ENCODE measurements around the gene ZAP70.

DNA sequence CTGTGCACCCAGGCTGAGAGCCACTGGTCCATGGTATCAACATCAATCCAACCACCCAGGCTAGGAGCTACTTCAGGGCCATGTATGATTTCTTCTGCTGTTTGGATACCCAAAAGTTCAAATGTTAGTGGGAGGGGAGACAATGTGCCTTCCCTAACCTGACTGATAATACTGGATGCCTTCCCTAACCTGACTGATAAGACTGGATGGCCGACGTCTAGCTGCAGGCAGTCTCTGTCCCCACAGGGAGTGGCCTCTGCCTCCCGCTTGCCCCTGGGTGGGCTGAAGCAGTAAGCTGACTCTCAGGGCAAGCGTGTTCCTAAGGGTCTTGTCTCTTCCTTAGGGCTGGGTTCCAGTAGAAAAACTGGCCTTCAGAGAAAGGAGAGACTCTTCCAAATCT is 65.8 kb downstream of the ZAP70 start:
- TF ChIP-seq, protein P1, sequence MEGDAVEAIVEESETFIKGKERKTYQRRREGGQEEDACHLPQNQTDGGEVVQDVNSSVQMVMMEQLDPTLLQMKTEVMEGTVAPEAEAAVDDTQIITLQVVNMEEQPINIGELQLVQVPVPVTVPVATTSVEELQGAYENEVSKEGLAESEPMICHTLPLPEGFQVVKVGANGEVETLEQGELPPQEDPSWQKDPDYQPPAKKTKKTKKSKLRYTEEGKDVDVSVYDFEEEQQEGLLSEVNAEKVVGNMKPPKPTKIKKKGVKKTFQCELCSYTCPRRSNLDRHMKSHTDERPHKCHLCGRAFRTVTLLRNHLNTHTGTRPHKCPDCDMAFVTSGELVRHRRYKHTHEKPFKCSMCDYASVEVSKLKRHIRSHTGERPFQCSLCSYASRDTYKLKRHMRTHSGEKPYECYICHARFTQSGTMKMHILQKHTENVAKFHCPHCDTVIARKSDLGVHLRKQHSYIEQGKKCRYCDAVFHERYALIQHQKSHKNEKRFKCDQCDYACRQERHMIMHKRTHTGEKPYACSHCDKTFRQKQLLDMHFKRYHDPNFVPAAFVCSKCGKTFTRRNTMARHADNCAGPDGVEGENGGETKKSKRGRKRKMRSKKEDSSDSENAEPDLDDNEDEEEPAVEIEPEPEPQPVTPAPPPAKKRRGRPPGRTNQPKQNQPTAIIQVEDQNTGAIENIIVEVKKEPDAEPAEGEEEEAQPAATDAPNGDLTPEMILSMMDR (IDR thresholded peaks at IDR 0.05): no peak
- no peak for TF ChIP-seq SIN3A (IDR thresholded peaks at IDR 0.05; ENCODE audit: borderline replicate concordance, insufficient read depth, low read depth, low read length)
